HG03039 (cell line): ENCODE results near the gene MCM5.
A peak's percentile ranks its signal among the peaks of the same experiment; 100 is the strongest.
"Not testable (repeated sequence)": the region's sequence is repeated elsewhere in the genome, so short reads cannot be mapped to it uniquely, and the experiment has no call there.

Source experiments
- ATAC-seq: cut with Tn5 transposase; IDR thresholded peaks from one replicate; pipeline ENCODE4 v1.9.1; 2021; ENCODE audit warnings: mild to moderate bottlenecking, moderate library complexity; ENCODE audit not compliant: unreplicated experiment

Gene MCM5

GRCh38 chr22:35399678-35400500, at the start of gene MCM5:
TSS of gene MCM5 (plus strand) at chr22:35400140. CDS start at chr22:35400439, 299 bp downstream.
- peak; percentile 92 for ATAC-seq

DNA sequence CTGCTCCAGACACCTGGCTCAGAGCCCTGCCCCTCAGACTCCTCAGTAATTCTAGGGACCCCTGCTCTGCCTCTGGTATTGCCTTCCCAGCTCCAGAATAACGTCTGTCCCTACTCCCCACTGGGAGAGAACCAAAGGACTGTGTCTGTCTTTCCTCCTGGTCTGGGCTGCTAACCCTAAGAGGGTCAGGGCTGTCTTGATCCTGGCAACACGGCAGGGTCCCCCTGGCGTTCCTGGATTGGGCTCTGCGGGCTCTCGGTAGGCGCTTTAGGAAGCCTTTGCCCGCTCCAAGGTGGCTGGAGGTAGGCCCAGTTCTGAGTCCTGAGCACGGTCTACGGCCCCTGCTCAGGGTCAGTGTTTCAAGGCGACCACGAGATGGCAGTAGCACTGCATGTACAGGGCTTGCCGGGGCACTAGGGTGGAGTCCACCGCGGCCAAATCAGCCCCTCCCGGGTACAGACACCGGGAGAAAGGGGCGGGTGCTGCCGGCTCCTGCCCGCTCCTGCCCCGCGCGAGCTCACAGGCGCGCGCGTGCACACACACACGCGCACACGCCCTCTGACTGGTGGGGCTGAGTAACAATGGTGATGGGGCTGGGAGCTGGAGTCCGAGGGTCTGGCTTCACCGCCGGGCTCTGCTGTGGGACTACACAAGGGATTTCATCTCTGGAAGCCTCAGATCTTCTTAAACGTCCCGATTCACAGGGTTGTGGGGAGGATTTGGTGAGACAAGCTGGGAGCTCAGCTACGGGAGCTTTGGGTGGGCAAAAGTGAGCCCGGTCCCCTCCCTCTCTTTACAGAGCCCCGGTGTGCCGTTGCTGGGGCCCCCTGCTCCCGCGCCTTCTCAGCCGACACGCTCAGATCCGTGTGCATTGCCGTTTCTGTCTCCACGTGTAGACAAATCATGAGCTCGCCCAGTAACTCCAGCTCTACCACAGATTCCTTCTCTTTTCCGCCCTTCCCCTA, 49.1 kb upstream of the MCM5 start:
- peak; percentile 71 for ATAC-seq

DNA sequence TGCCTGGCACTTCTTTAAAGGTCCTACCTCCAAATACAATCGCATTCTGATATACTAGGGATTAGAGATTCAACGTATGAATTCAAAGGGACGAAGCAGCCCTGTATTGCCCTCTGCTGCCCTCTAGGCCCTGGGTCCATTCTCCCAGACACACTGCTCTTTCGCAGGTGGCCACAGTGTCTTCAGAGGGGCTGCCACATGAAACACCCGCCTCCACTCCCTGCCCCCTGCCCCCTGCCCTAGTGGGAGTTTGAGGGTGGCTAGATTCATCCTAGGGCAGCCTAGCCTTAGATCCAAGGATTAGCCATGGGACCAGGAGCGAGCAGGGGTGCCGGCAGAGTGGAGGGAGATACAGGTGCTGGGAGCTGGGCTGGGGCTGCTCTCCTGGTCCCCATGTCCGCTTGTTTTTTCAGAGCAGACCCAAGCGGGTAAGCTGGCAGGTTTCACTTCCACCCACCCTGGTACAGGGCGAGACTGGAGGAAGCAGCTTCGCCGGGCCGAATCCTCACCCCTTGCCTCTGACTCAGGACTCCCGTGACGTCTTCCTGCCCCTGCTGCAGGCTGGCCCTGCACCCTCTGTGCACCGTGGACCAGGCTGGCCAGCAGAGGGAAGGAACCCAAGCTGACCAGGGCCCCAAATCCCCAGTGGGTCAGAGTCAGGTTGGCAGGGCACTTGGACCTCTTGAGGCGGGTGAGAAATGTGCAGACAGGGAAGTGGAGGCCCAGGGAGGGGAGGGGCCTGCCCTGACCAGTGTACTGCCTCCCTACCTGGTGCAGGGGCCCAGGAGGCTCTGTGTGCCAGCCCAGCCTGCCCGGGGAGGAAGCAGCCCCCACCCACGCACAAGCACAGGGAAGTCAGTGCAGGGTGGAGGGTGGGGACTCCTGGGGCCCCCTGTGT, 47.5 kb upstream of the MCM5 start:
- ATAC-seq = no peak

DNA sequence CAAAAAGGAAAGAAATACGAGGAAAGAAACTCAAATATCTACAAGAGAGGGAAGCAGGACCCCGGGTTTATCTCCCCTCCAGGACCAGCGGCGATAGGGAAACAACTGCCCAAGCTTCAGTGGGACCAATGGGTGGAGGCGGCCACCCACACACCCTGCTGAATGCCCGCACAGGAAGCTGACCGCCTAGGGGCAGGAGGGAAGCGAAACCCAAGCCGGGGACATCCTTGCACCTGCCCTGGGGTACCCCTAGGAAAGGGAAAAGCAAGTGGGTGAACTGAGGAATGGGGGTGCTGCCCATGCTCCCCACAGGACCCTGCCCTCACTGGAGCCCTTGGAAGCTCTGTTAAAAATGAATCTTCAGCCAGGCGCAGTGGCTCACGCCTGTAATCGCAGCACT, 46.6 kb upstream of the MCM5 start:
- no peak for ATAC-seq

GRCh38 chr22:35354068-35354467, 45.9 kb upstream of the MCM5 start:
- ATAC-seq = no peak

DNA sequence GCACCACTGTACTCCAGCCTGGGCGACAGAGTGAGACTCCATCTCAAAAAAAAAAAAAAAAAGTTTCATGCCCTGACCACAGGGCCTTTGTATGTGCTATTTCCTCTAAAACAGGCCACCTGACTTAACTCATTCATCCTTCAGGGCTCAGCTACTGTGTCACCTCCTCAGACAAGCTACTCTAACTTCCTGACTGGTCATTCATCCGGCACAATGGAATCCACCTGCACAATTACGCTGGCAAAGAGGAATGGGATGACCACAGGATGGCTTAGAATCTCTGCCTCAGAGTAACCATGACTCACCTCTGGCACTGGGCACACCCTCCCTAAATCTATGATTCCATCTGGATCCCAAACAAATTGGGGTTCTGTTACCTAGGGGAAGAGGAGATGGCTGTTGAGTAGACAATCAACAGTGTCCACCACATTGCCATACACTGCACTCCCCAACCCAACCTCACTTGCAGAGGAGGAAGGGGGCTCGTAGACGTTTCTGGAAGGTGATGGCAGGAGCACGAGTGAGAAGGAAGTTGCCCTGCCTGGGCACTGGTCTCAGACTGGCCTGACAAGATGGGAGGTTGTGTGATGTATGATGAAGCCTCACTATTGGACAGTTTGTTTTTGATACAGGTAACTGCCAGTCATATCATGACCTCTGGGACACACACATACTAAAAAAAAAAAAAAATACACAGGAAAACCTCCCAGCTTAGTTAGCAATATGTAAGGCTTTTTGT, 41.9 kb upstream of the MCM5 start:
- no peak for ATAC-seq

GRCh38 chr22:35359380-35360065, 40.4 kb upstream of the MCM5 start:
- no peak for ATAC-seq

GRCh38 chr22:35361001-35361558, 38.9 kb upstream of the MCM5 start:
- ATAC-seq = no peak

DNA sequence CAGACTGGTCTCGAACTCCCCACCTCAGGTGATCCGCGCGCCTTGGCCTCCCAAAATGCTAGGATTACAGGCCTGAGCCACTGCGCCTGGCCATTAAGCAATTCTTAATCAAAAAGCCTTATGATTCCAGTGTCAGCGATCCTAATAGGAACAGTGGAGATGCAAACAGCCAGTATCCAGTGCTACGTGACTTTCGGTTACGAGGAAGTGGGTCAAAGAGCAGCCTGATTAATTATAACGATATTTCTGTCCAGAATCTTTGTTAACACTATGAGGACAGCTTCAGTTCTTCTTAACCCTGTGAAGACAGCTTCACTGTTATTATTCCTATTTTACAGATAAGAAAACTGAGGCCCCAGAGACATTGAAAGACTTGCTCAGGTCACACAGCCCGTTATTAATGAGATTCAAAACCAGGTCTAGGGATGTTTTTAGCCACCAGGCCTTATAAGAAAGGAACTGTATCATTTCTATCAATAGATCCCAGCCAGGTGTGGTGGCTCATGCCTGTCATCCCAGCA, 36.3 kb upstream of the MCM5 start:
- no peak for ATAC-seq

DNA sequence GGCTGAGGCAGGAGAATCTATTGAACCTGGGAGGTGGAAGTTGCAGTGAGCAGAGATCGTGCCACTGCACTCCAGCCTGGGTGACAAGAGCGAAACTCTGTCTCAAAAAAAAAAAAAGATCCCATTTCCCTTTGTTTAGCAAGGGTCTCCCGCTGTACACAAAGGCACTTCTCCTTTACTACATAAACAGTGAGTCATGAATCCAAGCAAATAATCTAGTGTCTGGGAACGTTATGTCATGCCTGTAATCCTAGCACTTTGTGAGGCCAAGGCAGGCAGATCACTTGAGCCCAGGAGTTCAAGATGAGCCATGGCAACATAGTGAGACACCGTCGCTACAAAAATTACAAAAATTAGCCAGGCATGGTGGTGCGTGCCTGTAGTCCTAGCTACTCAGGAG, 35.7 kb upstream of the MCM5 start:
- ATAC-seq = not testable (repeated sequence)

- ATAC-seq = no peak
Measured at GRCh38 chr22:35367331-35367886, 32.5 kb upstream of the MCM5 start.

- no peak for ATAC-seq
Measured at GRCh38 chr22:35368386-35368785, 31.6 kb upstream of the MCM5 start.

DNA sequence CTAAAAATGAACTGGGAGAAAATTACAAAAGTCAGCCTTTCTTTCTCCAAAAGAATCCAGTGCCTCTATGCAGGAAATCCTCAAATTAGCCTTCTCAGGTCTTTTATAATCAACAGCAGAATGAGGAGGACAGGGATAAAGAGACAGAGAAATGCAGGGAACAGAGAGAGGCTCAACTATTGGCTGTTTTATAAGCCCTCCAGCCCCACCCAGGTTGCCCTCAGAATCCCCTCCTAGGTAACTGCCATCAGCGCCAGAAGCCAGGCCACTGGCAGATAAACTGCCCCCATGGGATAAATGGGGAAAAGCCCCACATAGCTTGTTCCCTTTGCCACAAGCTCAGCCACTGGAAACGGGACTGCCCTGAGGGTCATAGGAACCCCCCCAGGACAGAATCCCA, 29.9 kb upstream of the MCM5 start:
- ATAC-seq = no peak

DNA sequence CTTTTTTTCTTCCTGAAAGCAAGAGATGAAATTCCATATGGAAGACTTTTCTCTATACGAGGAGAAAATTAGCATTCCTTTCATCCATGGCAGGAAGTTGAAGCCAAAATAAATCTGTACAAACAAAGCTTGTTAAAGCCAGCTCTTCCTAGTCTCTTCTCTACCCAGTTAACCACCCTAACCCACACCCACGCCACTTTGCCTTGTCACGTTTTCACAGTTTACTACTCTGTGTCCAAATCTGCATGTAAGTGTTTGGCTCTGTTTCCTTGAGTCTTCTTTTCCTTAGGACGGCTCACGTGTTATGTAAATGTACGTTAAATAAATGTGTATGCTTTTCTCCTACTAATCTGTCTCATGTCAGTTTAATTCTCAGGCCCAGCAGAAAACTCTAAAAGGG, 26.2 kb upstream of the MCM5 start:
- ATAC-seq = no peak

- ATAC-seq = no peak
Measured at GRCh38 chr22:35375031-35375430, 24.9 kb upstream of the MCM5 start.

GRCh38 chr22:35375526-35375925, 24.4 kb upstream of the MCM5 start:
- no peak for ATAC-seq

DNA sequence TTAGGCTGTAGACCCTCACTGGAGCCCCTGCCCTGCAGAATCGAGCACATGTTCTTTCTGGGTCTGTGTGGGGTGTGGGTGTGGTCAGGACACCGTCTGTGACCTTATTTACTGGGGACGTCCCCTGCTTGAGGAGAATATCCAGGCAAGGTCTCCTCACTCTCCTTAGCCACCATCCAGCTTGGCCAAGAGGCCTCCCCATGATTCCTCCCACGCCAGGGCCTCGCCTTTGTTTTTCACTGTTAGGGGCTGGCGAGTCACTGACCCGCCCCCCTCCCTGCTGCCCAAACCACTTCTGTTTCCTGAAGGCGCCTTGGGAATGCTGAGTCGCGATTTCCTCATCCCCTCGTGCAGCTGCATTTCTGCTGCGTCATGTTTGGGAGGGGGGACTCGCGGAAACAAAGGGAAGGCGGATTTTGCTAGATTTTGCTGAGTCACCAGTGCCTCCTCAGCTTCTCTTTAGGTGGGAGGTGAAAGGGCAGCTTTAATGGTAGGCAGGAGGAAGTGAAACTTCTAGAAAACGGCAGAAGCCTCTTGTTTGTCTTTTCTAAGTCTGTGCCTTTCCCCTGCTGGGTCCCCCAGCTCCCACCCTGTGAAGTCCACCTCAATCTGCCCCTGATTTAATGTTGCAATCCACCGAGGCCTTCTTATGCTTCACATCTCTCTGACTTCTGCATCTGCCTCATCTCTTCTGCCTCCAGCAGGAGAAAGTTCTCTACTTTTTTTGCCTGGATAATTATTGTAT, 23.0 kb upstream of the MCM5 start:
- no peak for ATAC-seq

- ATAC-seq = no peak
Measured at GRCh38 chr22:35377735-35378134, 22.2 kb upstream of the MCM5 start.
